Measurements from ENCODE around the gene TPD52L1. TPM values are rescaled to one million over a fixed set of nuclear protein-coding genes. Genes with fewer than 3 reads are reported as not detected.

Gene TPD52L1
- total and polyA plus RNA-seq, 2 of the 13 experiments (the other 11 are each of a cell fraction or from before 2014, with no cell fraction given) = 0.49 to 0.53 TPM

DNA sequence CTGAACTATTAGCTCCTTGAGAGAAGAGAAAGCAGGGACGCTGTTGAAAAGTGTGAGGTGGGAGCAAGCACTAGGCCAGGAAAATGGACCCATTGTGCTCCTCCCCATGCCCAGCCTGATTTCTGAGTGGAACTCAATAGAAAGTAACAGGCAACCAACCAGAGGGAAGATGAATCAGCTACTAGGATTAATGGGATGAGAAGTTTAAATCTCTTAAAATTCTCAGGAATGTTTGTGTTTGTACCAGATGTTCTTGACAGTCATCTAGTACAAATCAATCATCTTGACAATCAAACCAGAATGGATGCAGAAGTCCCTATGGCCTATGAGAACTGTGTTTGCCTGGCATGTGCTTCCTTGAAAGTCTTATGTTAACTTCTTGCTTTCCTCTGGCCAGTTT is 99.3 kb downstream of the TPD52L1 start:
- Histone ChIP-seq H3K4me1 (ENCODE audit: insufficient read depth, low read length) (no peaks in the 10 kb centered on the region), H3K4me2 (ENCODE audit: low read depth, low read length) (no peak overlapping the region), H3K36me3 (replicated peaks in 1 of 2; ENCODE audit: control insufficient read depth in 1 of 2, insufficient read depth in 2 of 2, low read length in 2 of 2) (no peaks in the 10 kb centered on the region), H3K9me3 (ENCODE audit: low read length) (no peaks in the 10 kb centered on the region), H3K9ac (ENCODE audit: insufficient read depth, low read depth, low read length) (no peak overlapping the region), H2AFZ (ENCODE audit: low read length) (no peak overlapping the region), H3K4me3 (replicated peaks in 1 of 3; ENCODE audit: insufficient read depth in 1 of 3, low read depth in 2 of 3, low read length in 3 of 3) (no peak overlapping the region), H4K20me1 (ENCODE audit: insufficient read depth, low read length) (no peaks in the 10 kb centered on the region), H3K27me3 (ENCODE audit: control insufficient read depth in 1 of 2, insufficient read depth in 2 of 2, low read length in 2 of 2) (peaks cover 0 to 3% of the 10 kb centered on the region in 2 experiments; a peak in 1 of 5 replicates), H3K79me2 (ENCODE audit: insufficient read depth, low read length) (no peaks in the 10 kb centered on the region), H3K27ac (ENCODE audit: extremely low read length, insufficient read depth, low read length) (no peak overlapping the region)
- intact Hi-C loops (cut with micrococcal nuclease; ENCODE audit: unreplicated experiment) = no loop called here
- no peak for ATAC-seq
- 4% methylated on average over 1 of the region's 1 CpG for WGBS (ENCODE audit: low lambda C conversion rate)
- BruUV-seq (replicated peaks) = no TSS peak
- TF ChIP-seq ATF2 (CRISPR knock-in tag; IDR thresholded peaks at IDR 0.05) = no peak
- TF ChIP-seq, protein P1, sequence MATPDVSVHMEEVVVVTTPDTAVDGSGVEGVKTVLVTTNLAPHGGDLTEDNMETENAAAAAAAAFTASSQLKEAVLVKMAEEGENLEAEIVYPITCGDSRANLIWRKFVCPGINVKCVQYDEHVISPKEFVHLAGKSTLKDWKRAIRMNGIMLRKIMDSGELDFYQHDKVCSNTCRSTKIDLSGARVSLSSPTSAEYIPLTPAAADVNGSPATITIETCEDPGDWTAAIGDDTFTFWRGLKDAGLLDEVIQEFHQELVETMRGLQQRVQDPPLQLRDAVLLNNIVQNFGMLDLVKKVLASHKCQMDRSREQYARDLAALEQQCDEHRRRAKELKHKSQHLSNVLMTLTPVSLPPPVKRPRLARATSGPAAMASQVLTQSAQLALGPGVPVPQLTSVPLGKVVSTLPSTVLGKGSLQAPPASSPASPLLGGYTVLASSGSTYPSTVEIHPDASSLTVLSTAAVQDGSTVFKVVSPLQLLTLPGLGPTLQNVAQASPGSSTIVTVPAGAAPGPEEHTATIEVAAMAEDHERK (CRISPR knock-in tag; IDR thresholded peaks at IDR 0.05; ENCODE audit: low read depth) = no peak
- no peak for TF ChIP-seq ZNF724P (CRISPR knock-in tag; IDR thresholded peaks at IDR 0.05; ENCODE audit: borderline replicate concordance)
- no peak for TF ChIP-seq FOSL2 (CRISPR knock-in tag; IDR thresholded peaks at IDR 0.05)
- TF ChIP-seq SNAI1 (CRISPR knock-in tag; IDR thresholded peaks at IDR 0.05; ENCODE audit: borderline replicate concordance) = no peak
- TF ChIP-seq, protein P2, sequence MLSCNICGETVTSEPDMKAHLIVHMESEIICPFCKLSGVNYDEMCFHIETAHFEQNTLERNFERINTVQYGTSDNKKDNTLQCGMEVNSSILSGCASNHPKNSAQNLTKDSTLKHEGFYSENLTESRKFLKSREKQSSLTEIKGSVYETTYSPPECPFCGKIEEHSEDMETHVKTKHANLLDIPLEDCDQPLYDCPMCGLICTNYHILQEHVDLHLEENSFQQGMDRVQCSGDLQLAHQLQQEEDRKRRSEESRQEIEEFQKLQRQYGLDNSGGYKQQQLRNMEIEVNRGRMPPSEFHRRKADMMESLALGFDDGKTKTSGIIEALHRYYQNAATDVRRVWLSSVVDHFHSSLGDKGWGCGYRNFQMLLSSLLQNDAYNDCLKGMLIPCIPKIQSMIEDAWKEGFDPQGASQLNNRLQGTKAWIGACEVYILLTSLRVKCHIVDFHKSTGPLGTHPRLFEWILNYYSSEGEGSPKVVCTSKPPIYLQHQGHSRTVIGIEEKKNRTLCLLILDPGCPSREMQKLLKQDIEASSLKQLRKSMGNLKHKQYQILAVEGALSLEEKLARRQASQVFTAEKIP (CRISPR knock-in tag; IDR thresholded peaks at IDR 0.05; ENCODE audit: borderline replicate concordance) = no peak
- TF ChIP-seq ZNF577 (CRISPR knock-in tag; IDR thresholded peaks at IDR 0.05; ENCODE audit: borderline replicate concordance, low read depth) = no peak
- no peak for TF ChIP-seq ZNF44 (CRISPR knock-in tag; IDR thresholded peaks at IDR 0.05)
- POLR2A ChIA-PET = no interaction called here
- DNase-seq (ENCODE audit: low spot score) = no peak
- CTCF ChIA-PET (ENCODE audit: low intra/inter-chr PET ratio, low total read pairs) = no interaction called here
- no peak for FAIRE-seq
- in situ Hi-C loops (cut with HindIII; ENCODE audit: extremely low pct_ligation_motif_present, low pct_unique_long_range_greater_than_20kb) = no loop called here
